Measurements from ENCODE around the gene EFNA2.
A peak's percentile ranks its signal among the peaks of the same experiment; 100 is the strongest.

The EFNA2 gene

DNA sequence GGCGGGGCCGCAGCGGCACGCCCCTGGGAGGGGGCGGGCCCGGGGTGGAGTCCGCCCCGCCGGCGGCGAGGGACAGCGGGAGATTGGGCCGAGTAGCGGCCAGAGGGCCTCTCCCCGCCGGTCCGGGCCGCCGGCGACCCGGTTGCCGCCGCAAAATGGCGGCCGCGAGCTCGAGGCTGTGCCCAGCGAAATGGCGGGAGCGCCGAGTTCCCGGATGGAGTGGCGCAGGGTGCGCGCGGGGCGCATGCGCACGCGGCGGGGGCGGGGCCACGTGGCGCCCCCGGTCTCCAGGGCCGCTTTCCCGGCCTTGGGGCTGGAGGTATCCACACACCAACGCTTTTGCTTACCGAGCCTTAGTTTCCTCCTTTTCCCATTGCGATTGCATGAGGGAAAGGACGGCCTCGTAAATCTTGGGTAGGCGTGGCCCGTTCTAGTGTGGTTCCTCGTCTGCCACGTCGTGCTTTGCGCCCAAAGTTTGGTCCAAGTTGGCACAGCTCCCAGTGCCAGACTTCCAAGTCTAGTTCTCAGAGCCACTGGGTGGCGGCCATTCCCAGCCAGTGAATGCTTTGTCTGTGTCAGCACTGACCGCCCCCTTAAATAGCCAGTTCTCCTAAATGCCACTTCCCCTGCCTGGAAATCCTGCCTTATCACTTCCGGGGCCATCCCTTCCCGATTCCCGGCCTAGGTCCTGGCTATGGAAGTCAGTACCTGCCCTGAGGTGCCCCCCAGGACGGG is 16.0 kb upstream of the EFNA2 start:
- Histone ChIP-seq H3K9ac (ENCODE audit: low read depth, low read length) (peak overlapping the region; percentile 96), H3K4me1 (ENCODE audit: insufficient read depth, low read length) (peaks cover 28% of the 10 kb centered on the region), H3K27me3 (ENCODE audit: insufficient read depth, low read length) (peaks cover 10% of the 10 kb centered on the region), H3K9me3 (ENCODE audit: insufficient read depth, low read depth, low read length) (no peaks in the 10 kb centered on the region), H3K36me3 (ENCODE audit: insufficient read depth, low read length) (peaks cover 44% of the 10 kb centered on the region), H3K4me3 (ENCODE audit: low read length) (peak overlapping the region; percentile 76), H3K27ac (ENCODE audit: low read depth, low read length) (peak overlapping the region; percentile 89)
- 1% methylated on average over 64 of the region's 64 CpGs for WGBS

DNA sequence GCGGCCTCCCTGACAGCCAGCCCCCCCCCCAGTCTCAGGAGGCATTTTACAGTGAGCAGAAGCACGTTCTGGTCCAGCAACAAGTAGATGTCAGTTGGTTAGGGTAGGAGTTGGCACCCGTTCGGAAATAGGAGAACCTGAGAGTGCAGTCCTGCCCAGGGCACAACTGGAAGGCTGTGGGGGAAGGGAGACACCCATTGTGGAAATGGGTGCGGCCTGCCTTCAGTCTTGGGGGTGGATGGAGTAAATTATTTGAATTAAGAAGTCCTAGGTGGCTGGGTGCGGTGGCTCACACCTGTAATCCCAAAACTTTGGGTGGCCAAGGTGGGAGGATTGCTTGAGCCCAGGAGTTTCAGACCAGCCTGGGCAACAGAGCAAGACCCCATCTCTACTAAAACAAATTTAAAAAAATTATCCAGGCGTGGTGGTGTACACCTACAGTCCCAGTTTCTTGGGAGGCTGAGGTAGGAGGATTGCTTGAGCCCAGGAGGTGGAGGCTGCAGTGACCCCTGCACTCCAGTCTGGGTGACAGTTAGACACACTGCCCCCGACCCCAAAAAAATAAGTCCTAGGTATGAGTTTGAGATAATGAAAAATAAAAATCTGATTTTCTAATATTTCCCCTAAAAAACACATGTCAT is 15.3 kb upstream of the EFNA2 start:
- H3K27ac ChIP-seq (ENCODE audit: low read depth, low read length), result peak overlapping the region; percentile 89
- H3K9ac ChIP-seq (ENCODE audit: low read depth, low read length), result peak overlapping the region; percentile 96
- peaks cover 22% of the 10 kb centered on the region for H3K4me1 ChIP-seq (ENCODE audit: insufficient read depth, low read length)
- H3K36me3 ChIP-seq (ENCODE audit: insufficient read depth, low read length), result peaks cover 48% of the 10 kb centered on the region
- peaks cover 10% of the 10 kb centered on the region for H3K27me3 ChIP-seq (ENCODE audit: insufficient read depth, low read length)
- peak overlapping the region; percentile 76 for H3K4me3 ChIP-seq (ENCODE audit: low read length)
- no peaks in the 10 kb centered on the region for H3K9me3 ChIP-seq (ENCODE audit: insufficient read depth, low read depth, low read length)
- WGBS, result 57% methylated on average over 7 of the region's 8 CpGs

DNA sequence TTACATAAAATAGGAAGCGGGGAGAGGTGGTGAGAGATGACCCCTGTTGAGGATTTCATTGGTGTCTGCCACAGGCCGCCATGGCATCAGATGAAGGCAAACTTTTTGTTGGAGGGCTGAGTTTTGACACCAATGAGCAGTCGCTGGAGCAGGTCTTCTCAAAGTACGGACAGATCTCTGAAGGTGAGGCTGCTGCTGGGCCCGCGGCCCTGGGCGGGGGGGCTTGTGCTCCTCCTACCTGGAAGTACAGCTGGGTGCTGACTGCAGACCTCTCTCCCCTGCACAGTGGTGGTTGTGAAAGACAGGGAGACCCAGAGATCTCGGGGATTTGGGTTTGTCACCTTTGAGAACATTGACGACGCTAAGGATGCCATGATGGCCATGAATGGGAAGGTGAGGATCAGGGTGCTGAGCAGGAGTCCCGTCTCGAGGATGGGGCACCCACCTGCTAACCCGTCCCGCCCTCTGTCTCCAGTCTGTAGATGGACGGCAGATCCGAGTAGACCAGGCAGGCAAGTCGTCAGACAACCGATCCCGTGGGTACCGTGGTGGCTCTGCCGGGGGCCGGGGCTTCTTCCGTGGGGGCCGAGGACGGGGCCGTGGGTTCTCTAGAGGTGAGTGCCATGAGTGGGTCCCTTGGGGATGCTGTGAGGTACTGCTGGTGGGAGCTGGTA is 14.7 kb upstream of the EFNA2 start:
- Histone ChIP-seq H3K9ac (ENCODE audit: low read depth, low read length) (peak overlapping the region; percentile 96; the same call in 1 of the 2 replicates), H3K4me3 (ENCODE audit: low read length) (no peak overlapping the region), H3K9me3 (ENCODE audit: insufficient read depth, low read depth, low read length) (no peaks in the 10 kb centered on the region), H3K4me1 (ENCODE audit: insufficient read depth, low read length) (peaks cover 22% of the 10 kb centered on the region), H3K27ac (ENCODE audit: low read depth, low read length) (peak overlapping the region; percentile 89), H3K36me3 (ENCODE audit: insufficient read depth, low read length) (peaks cover 48% of the 10 kb centered on the region), H3K27me3 (ENCODE audit: insufficient read depth, low read length) (peaks cover 10% of the 10 kb centered on the region)
- 93% methylated on average over 26 of the region's 26 CpGs for WGBS

DNA sequence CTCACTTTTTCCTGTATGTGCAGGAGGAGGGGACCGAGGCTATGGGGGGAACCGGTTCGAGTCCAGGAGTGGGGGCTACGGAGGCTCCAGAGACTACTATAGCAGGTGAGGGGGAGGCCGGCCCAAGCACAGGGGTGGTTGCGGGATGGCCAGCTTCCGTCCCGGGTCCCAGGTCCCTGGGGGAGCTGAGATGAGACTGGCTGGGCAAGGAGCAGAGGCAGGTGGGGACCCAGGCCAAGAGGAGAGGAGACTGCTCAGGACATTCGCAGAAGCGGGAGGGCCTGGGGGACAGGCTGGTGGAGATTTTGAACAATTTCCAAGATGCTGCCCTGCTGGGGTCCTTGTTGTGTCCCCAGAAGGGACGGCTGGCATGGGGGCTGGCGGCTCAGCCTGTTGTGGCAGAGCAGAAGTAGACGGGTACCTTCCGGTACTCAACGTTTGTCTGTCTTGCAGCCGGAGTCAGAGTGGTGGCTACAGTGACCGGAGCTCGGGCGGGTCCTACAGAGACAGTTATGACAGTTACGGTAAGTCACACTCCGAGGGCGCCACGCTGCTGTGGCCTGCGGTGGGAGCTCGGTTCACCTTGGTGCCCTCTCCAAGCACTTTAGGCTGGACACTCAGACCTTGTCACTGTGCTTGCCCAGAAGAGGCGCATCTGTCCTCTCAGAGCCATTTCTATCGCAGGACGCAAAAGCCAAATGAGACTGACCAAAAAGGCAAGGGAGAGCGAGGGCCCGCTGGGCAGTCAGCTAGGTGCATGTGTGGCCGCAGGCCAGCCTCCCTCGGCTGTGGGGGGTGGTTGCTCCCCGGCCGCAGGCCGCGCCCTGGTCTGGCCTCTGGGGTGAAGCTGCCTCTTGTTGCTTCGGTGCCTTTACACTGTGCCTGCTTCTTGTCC is 13.9 kb upstream of the EFNA2 start:
- Histone ChIP-seq H3K27ac (ENCODE audit: low read depth, low read length) (peak overlapping the region; percentile 26; the same call in 1 of the 2 replicates), H3K4me1 (ENCODE audit: insufficient read depth, low read length) (peaks cover 25% of the 10 kb centered on the region)

DNA sequence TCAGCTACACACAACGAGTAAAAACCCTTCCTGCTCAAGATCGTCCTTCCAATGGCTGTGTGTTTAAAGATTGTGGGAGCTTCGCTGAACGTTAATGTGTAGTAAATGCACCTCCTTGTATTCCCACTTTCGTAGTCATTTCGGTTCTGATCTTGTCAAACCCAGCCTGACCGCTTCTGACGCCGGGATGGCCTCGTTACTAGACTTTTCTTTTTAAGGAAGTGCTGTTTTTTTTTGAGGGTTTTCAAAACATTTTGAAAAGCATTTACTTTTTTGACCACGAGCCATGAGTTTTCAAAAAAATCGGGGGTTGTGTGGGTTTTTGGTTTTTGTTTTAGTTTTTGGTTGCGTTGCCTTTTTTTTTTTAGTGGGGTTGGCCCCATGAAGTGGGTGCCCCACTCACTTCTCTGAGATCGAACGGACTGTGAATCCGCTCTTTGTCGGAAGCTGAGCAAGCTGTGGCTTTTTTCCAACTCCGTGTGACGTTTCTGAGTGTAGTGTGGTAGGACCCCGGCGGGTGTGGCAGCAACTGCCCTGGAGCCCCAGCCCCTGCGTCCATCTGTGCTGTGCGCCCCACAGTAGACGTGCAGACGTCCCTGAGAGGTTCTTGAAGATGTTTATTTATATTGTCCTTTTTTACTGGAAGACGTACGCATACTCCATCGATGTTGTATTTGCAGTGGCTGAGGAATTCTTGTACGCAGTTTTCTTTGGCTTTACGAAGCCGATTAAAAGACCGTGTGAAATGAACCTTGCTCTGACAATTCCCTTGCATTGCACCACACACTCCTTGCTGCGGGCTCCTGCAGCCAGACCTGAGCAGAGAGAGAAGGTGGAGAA is 13.0 kb upstream of the EFNA2 start:
- Histone ChIP-seq H3K9me3 (ENCODE audit: insufficient read depth, low read depth, low read length) (no peaks in the 10 kb centered on the region), H3K4me3 (ENCODE audit: low read length) (no peak overlapping the region), H3K27ac (ENCODE audit: low read depth, low read length) (no peak overlapping the region; the same call in 1 of the 2 replicates), H3K4me1 (ENCODE audit: insufficient read depth, low read length) (peaks cover 25% of the 10 kb centered on the region), H3K27me3 (ENCODE audit: insufficient read depth, low read length) (peaks cover 4% of the 10 kb centered on the region; the same call in 1 of the 2 replicates), H3K36me3 (ENCODE audit: insufficient read depth, low read length) (peaks cover 55% of the 10 kb centered on the region), H3K9ac (ENCODE audit: low read depth, low read length) (0 out of 2 replicates have a peak overlapping the region, but pooled peaks have one; percentile 16)
- WGBS, result 95% methylated on average over 33 of the region's 33 CpGs

More for the DNA sequence above, 13.9 kb upstream of the EFNA2 start:
- Histone ChIP-seq H3K36me3 (ENCODE audit: insufficient read depth, low read length) (peaks cover 48% of the 10 kb centered on the region), H3K27me3 (ENCODE audit: insufficient read depth, low read length) (peaks cover 10% of the 10 kb centered on the region), H3K9me3 (ENCODE audit: insufficient read depth, low read depth, low read length) (no peaks in the 10 kb centered on the region), H3K9ac (ENCODE audit: low read depth, low read length) (no peak overlapping the region), H3K4me3 (ENCODE audit: low read length) (no peak overlapping the region)
- 95% methylated on average over 37 of the region's 37 CpGs for WGBS

DNA sequence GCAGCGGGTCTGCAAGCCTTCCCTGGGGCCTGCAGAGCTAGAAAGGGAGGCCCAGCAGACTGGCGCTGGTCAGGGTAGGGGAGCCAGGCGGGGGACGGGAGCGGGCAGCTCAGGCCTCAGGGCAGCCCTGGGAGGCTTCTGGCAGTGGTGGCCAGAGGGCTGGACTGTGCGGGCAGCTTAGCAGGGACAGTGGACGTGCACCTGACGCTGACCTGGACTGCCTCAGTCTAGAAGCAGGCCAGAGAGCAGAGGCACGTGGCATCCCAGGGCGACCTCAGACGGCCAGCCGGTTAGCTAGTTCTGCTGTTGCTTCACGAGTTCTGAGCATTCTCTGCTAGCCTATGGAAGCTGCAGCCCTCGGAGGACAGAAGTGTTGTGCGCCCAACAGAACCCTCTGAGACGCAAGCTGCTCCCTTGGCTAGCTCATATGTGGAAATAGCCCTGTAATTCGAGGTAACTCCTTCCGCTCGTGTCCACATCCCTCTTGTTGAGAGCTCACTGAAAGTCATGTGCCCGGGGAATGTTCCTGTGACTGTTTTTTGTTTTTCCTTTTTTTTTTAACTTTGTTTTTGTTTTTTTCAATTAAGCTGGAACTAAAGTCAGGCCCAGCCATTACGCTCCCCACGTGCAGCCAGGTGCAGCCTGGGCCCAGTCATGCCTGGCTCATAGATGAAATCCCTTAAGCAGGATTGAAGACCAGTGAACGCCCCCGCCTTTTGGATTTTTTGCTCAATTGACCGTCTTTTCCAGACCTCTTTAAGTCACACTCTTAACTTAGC is 12.2 kb upstream of the EFNA2 start:
- 94% methylated on average over 25 of the region's 25 CpGs for WGBS

DNA sequence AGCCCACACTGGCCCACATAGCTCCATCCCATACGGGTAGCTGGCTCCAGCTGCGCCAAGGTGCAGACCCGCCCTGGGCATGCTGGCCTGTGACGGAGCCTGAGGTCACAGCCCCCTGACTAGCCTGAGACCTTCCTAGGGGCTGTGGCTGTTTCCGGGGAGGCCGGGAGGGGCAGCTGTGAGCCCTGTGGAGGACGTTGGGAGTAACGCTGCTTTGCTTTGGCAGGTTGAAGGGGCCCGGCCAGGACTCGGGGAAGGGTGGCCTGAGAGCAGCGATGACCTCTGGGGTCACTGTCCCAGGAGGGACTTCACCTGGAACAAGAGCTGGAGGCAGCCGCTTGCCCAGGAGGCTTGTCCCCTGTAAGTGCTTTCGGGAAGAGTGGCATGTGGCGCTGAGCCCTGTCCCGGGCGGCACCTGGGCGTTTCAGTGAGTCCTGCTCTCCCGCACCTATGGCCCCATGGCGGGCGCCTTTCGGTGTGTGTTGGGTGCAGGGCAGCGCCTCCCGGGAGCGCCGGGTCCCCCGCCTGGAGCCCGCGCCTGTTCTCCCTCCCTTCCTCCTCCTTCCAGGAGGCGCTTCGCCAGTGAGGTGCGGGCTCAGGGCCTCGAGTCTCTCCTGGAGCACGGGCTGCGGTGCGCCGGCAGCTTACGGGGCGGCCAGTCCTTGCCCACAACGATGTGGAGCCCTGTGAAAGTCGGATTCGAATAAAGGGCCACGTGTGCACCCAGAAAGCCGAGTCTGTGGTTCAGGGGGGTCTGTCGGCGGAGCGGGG is 11.4 kb upstream of the EFNA2 start:
- H3K4me1 ChIP-seq (ENCODE audit: insufficient read depth, low read length), result peaks cover 13% of the 10 kb centered on the region
- H3K4me3 ChIP-seq (ENCODE audit: low read length), result peak overlapping the region; percentile 90
- peaks cover 61% of the 10 kb centered on the region for H3K36me3 ChIP-seq (ENCODE audit: insufficient read depth, low read length)
- 87% methylated on average over 46 of the region's 46 CpGs for WGBS
- no peaks in the 10 kb centered on the region for H3K9me3 ChIP-seq (ENCODE audit: insufficient read depth, low read depth, low read length)
- H3K27me3 ChIP-seq (ENCODE audit: insufficient read depth, low read length), result no peaks in the 10 kb centered on the region
- H3K9ac ChIP-seq (ENCODE audit: low read depth, low read length), result peak overlapping the region; percentile 100
- peak overlapping the region; percentile 100 for H3K27ac ChIP-seq (ENCODE audit: low read depth, low read length)

More for the DNA sequence above, 12.2 kb upstream of the EFNA2 start:
- no peaks in the 10 kb centered on the region for H3K27me3 ChIP-seq (ENCODE audit: insufficient read depth, low read length)
- H3K9me3 ChIP-seq (ENCODE audit: insufficient read depth, low read depth, low read length), result no peaks in the 10 kb centered on the region
- H3K4me1 ChIP-seq (ENCODE audit: insufficient read depth, low read length), result peaks cover 18% of the 10 kb centered on the region
- peaks cover 55% of the 10 kb centered on the region for H3K36me3 ChIP-seq (ENCODE audit: insufficient read depth, low read length)
- H3K9ac ChIP-seq (ENCODE audit: low read depth, low read length), result peak overlapping the region; percentile 100
- H3K27ac ChIP-seq (ENCODE audit: low read depth, low read length), result peak overlapping the region; percentile 100
- H3K4me3 ChIP-seq (ENCODE audit: low read length), result no peak overlapping the region

DNA sequence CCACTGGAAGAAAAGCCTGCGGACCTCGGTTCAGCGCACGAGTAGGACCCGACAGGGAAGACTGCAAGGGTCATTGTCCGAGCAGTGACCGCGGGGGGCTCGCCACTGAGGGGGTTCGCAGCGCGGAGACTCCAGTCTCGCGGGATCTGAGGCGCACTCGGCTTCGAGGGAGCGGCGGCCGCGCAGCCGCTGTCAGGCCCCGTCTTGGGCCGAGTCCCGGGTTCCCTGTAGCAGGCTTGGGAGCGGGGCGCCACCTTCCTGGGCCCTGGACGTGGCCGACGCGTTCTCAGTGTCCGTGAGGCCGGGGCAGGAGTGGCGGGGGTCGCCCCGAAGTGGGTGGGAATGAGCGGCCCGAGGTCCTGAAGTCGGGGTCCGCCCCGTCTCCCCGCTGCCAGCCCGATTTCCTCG is 10.8 kb upstream of the EFNA2 start:
- WGBS, result 42% methylated on average over 44 of the region's 44 CpGs
- H3K27ac ChIP-seq (ENCODE audit: low read depth, low read length), result peak overlapping the region; percentile 100
- no peaks in the 10 kb centered on the region for H3K27me3 ChIP-seq (ENCODE audit: insufficient read depth, low read length)
- H3K9me3 ChIP-seq (ENCODE audit: insufficient read depth, low read depth, low read length), result no peaks in the 10 kb centered on the region
- peak overlapping the region; percentile 90 for H3K4me3 ChIP-seq (ENCODE audit: low read length)
- peaks cover 65% of the 10 kb centered on the region for H3K36me3 ChIP-seq (ENCODE audit: insufficient read depth, low read length)
- peaks cover 13% of the 10 kb centered on the region for H3K4me1 ChIP-seq (ENCODE audit: insufficient read depth, low read length)
- peak overlapping the region; percentile 100 for H3K9ac ChIP-seq (ENCODE audit: low read depth, low read length)

Data from HUES64 (cell line).